ENCODE measurements around the gene MRPL47.
A peak's percentile ranks its signal among the peaks of the same experiment; 100 is the strongest.

The MRPL47 gene

GRCh38 chr3:179591313-179591712, 13.1 kb downstream of the MRPL47 start:
- DNase-seq (ENCODE audit: low read depth, low spot score), result no peak

GRCh38 chr3:179590669-179591068, 13.8 kb downstream of the MRPL47 start:
- no peak for DNase-seq (ENCODE audit: low read depth, low spot score)

DNA sequence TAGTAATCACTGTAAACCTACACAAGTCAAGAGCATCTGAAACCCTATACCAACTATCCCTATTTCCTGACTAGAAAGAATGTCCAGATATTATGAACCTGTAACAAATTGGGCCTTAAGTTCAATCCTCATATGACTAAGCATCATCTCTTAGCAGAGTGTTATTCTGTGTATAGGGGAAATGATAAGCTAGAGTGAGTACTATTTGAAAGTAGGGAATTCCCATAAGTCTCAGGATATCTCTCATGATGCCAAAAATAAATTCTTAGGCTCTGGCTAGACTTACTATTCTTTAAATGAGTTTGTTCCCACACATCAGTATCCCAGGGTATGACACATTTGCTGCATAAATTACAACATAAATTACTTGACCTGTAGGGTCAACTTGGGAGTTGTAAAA, 15.3 kb downstream of the MRPL47 start:
- DNase-seq (ENCODE audit: low read depth, low spot score), result no peak

DNA sequence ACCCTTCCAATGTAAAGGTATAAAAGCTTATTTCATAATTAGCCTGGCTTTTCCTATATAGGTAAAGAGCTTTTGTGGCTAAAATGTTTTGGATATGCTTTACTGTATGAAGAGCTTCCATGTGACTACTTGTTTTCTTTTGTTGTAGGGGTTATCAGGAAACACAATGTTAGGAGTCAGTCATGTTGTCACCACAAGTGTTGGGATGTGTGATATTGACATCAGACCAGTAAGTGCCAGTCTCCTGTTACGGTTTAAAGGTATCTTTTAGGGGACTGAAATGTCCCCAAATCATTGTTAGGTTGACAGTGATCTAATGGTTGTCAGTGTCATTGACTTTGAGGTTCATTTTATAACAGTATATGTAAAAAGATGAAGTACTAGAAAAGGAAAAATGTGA, 23.4 kb downstream of the MRPL47 start:
- no peak for DNase-seq (ENCODE audit: low read depth, low spot score)

- DNase-seq (ENCODE audit: low read depth, low spot score), result no peak
These were observed 38.9 kb downstream of the MRPL47 start for GRCh38 chr3:179565496-179565895.

- peak; percentile 17 for DNase-seq (ENCODE audit: low read depth, low spot score)
These were observed 41.1 kb downstream of the MRPL47 start for GRCh38 chr3:179563271-179563783.

DNA sequence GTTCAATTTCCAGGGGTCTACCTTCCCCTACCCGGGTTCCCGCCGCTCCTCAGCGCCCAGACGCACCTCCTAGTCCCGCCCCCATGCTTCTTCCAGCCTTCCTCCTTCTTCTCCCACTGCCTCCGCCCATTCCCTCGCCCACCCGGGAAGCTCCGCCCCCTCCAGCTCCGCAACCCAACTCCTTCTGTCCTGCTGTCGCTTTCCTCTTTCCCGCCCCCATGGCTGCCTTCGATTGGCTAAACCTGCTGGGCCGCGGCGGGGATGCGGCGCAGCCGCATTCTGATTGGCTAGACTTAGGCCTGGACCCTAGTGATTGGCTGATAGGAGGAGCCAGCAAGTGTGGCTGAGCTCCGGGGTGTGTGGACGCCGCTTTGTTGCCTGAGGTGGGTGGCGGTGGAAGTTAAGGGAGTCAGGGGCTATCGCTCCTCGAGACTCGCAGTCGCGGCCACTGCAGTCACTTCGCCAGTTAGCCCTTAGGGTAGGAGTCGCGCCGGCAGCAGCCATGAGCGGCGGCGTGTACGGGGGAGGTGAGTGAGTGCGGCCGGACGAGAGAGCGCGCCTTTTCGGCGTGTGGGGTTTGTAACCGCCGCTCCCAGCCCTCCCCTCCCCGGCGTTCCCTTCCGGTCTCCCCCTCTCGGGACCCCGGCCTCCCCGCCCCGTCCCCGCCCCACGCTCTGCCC, 41.7 kb downstream of the MRPL47 start, which contains the start of gene ACTL6A:
ACTL6A (plus strand) TSS at position 336 of the 680 bp plus-strand sequence; CDS start at position 503, 167 bp downstream.
- peak; percentile 99 for DNase-seq (ENCODE audit: low read depth, low spot score)

- DNase-seq (ENCODE audit: low read depth, low spot score), result no peak
These were observed 43.6 kb downstream of the MRPL47 start for GRCh38 chr3:179560791-179561190.

- peak; percentile 45 for DNase-seq (ENCODE audit: low read depth, low spot score)
These were observed 45.6 kb downstream of the MRPL47 start for GRCh38 chr3:179558742-179559364.

DNA sequence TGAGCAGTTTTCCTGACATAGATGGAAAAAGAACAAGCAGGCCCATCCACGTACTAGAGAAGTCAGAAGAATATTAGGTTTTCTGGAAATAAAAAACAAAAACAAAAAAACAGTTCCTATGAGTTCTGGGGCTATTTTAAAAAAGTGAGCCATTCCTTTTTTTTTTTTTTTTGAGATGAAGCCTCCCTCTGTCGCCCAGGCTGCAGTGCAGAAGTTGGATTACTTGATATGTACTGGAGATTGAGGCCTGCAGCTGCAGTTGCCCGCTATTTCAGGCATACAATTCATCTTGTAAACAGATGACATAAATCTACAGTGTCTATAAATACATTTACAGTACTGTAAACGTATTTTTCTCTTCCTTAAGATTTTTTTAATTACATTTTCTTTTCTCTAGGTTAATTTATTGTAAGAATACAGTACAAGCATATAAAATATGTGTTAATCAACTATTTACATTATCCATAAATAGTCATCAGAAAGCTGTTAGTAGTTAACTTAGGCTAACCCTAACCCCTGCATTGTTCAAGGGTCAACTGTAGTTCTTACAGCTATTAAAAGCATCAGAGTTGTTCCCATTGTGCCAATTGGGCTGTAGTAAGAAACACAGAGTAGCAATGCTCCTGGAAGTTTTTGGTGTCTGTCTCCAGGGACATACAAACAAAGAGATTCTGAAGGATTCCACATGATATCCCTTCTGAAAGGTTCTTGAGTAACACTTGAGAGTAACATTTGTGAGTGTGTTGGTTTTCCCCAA, 52.9 kb downstream of the MRPL47 start:
- no peak for DNase-seq (ENCODE audit: low read depth, low spot score)

DNA sequence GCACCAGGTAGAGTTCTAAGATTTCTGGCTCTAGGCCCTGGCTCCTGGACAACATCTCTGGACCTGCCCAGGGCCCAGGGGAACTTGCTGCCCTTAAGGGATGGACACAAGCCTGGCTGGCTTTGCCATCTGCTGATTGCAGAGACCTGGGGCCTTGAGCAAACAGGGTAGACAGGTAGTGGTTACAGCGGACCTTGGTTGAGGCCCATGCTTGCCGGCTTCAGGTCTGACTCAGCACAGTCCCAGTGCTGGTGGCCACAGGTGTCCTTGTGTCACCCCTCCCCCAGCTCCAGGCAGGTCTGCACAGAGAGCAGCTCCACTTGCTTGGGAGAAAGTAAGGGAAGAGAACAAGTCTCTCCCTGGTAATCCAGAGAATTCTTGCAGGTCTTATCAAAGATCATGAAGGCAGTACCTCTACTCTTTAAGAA, 57.6 kb downstream of the MRPL47 start:
- DNase-seq (ENCODE audit: low read depth, low spot score), result no peak

GRCh38 chr3:179544981-179545645, 59.3 kb downstream of the MRPL47 start:
- DNase-seq (ENCODE audit: low read depth, low spot score), result no peak

DNA sequence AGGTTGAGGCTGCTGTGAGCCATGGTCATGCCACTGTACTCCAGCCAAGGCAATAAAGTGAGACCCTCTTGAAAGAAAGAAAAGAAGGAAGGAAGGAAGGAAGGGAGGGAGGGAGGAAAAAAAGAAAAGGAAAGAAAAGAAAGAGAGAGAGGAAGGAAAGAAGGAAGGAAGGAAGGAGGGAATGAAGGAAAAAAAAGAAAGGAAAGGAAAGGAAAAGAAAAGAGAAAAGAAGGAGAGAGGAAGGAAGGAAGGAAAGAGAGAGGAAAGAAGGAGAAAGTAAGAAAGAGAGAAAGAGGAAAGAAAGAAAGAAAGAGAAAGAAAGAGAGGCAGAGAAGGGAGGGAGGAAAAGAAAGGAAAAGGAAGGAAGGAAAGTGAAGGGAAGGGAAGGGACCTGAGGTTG, 62.1 kb downstream of the MRPL47 start:
- DNase-seq (ENCODE audit: low read depth, low spot score), result no peak

- no peak for DNase-seq (ENCODE audit: low read depth, low spot score)
These were observed 62.8 kb downstream of the MRPL47 start for GRCh38 chr3:179541596-179541995.

DNA sequence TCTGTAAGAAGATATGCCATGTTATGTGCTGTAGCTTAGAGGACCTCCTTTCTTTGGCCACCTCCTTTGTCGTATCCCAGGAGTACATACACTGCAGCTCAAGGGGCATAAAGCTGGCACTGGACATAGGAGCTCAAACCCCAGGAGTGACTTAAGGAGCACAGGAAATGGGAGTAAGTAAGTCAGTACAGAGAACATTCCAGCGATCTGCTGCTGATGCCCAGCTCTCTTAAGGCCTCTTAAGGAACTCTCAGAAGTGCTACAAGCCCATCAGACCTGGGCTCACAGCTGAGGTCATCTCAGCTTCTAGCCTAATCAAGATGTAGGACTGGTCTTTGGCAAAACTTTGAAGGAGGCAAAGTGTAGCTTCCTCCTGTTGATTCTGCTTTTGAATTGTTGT, 63.3 kb downstream of the MRPL47 start:
- no peak for DNase-seq (ENCODE audit: low read depth, low spot score)
